ENCODE results near the gene FOXN1. TPM values are rescaled to one million over a fixed set of nuclear protein-coding genes. Genes with fewer than 3 reads are reported as not detected.

The FOXN1 gene
- total RNA-seq, 1 donor from 2014 or later: not detected

DNA sequence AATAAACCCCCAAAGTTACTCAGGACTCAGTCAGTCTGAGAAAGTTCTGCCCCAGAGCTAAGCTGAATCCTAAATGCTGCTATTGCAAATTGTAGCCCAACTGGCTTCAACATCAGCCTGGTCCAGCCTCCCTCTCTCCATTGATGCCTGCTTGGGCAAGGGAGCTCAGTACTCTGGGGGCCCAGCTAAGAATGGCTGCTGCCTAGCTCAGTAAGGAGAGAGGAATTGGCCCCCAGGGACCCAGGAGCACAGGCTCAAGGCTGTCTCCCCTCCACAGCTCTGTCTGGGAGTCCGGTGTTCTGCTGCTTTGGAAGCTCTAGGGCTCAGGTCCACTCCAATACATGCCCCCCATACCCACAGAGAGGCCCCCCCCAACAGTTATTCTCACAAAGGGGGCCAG is 44.7 kb downstream of the FOXN1 start:
- no peak for DNase-seq (ENCODE audit: low read depth)
- H3K4me3 ChIP-seq (ENCODE audit: low read depth, low read length): no peak overlapping the region
- no peaks in the 10 kb centered on the region for H3K27me3 ChIP-seq (ENCODE audit: control insufficient read depth, insufficient read depth, low read length)
- no peaks in the 10 kb centered on the region for H3K36me3 ChIP-seq (ENCODE audit: control insufficient read depth, insufficient read depth, low read length)
- TF ChIP-seq, protein P1, sequence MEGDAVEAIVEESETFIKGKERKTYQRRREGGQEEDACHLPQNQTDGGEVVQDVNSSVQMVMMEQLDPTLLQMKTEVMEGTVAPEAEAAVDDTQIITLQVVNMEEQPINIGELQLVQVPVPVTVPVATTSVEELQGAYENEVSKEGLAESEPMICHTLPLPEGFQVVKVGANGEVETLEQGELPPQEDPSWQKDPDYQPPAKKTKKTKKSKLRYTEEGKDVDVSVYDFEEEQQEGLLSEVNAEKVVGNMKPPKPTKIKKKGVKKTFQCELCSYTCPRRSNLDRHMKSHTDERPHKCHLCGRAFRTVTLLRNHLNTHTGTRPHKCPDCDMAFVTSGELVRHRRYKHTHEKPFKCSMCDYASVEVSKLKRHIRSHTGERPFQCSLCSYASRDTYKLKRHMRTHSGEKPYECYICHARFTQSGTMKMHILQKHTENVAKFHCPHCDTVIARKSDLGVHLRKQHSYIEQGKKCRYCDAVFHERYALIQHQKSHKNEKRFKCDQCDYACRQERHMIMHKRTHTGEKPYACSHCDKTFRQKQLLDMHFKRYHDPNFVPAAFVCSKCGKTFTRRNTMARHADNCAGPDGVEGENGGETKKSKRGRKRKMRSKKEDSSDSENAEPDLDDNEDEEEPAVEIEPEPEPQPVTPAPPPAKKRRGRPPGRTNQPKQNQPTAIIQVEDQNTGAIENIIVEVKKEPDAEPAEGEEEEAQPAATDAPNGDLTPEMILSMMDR (IDR thresholded peaks at IDR 0.05; ENCODE audit: insufficient read depth, low read length, poor library complexity, severe bottlenecking): no peak

GRCh38 chr17:28551421-28552175 is 45.5 kb downstream of the FOXN1 start:
- peak overlapping the region; percentile 73 for H3K4me3 ChIP-seq (ENCODE audit: low read depth, low read length)

GRCh38 chr17:28552176-28552999 is 46.2 kb downstream of the FOXN1 start, which contains the start of gene UNC119:
Gene UNC119, minus strand, starts transcription at chr17:28552624. Its CDS starts 67 bp downstream, at chr17:28552557.
- peak within 1 kb of the TSS; percentile 73 for H3K4me3 ChIP-seq (ENCODE audit: low read depth, low read length)
- TF ChIP-seq, protein P1 (IDR thresholded peaks at IDR 0.05; ENCODE audit: insufficient read depth, low read length, poor library complexity, severe bottlenecking): no peak
- DNase-seq (ENCODE audit: low read depth): no peak
- H3K27me3 ChIP-seq (ENCODE audit: control insufficient read depth, insufficient read depth, low read length): no peaks in the 10 kb centered on the region
- H3K36me3 ChIP-seq (ENCODE audit: control insufficient read depth, insufficient read depth, low read length): no peaks in the 10 kb centered on the region

More at GRCh38 chr17:28551421-28552175, 45.5 kb downstream of the FOXN1 start:
- no peak for DNase-seq (ENCODE audit: low read depth)
- no peaks in the 10 kb centered on the region for H3K36me3 ChIP-seq (ENCODE audit: control insufficient read depth, insufficient read depth, low read length)
- TF ChIP-seq, protein P1 (IDR thresholded peaks at IDR 0.05; ENCODE audit: insufficient read depth, low read length, poor library complexity, severe bottlenecking): no peak
- no peaks in the 10 kb centered on the region for H3K27me3 ChIP-seq (ENCODE audit: control insufficient read depth, insufficient read depth, low read length)

DNA sequence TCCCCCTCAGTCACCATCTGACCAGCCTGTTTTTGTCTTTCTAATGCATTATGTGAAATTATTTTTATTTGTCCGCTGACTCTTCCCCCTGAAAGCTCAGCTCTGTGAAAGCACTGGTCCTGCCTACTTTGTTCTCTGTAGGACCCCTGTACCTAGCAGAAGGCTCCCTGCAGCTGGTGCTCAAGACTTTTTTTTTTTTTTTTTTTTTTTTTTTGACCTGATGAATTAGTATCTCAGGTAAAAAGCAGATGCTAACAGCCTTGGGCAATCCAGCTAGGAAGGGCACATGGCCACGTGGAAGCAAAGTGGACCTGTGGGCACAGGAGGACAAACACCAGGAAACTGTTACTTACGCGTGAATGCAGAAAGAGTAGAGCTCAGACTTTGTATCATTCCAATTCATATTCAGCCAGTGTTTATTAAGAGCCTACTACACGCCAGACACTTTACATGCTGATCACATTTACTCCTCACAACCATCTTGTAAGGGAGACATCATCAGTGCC is 46.9 kb downstream of the FOXN1 start:
- Histone ChIP-seq H3K27me3 (ENCODE audit: control insufficient read depth, insufficient read depth, low read length) (no peaks in the 10 kb centered on the region), H3K4me3 (ENCODE audit: low read depth, low read length) (no peak overlapping the region), H3K36me3 (ENCODE audit: control insufficient read depth, insufficient read depth, low read length) (no peaks in the 10 kb centered on the region)
- DNase-seq (ENCODE audit: low read depth): no peak
- TF ChIP-seq, protein P1 (IDR thresholded peaks at IDR 0.05; ENCODE audit: insufficient read depth, low read length, poor library complexity, severe bottlenecking): no peak

DNA sequence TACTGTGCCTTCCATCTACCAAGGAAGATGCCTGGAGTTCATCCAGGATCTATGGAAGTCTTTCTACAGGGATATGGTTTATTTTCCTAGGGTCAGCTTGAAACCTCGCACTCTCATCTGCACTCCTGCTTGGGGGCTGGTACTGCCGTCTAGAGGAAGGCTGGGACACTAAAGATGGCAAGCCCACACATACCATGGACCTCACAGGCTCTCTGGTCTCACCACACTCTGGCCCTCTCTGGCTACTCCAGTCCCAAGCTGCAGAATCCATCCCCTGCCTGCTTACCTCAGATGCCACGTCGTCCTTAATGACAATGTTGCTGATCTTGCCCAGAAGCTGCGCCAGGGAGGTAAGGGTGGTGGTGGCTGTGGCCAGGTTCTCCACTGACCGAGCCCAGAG is 48.4 kb downstream of the FOXN1 start:
- TF ChIP-seq, protein P1 (IDR thresholded peaks at IDR 0.05; ENCODE audit: insufficient read depth, low read length, poor library complexity, severe bottlenecking): peak; percentile 50
- H3K4me3 ChIP-seq (ENCODE audit: low read depth, low read length): no peak overlapping the region

More for the DNA sequence above, 48.4 kb downstream of the FOXN1 start:
- Histone ChIP-seq H3K27me3 (ENCODE audit: control insufficient read depth, insufficient read depth, low read length) (no peaks in the 10 kb centered on the region), H3K36me3 (ENCODE audit: control insufficient read depth, insufficient read depth, low read length) (no peaks in the 10 kb centered on the region)
- DNase-seq (ENCODE audit: low read depth): no peak
